Osteoblast (primary cell): ENCODE results near the gene CAMTA1. TPM values are rescaled to one million over a fixed set of nuclear protein-coding genes. Genes with fewer than 3 reads are reported as not detected.

Source experiments
- DNase-seq: peaks from one replicate; pipeline ENCODE4 v3.0.0; 2011; ENCODE audit warnings: low spot score, mixed read lengths; ENCODE audit not compliant: insufficient read length; ENCODE audit errors: missing footprints
- H2AFZ ChIP-seq: 2 replicates; pipeline ENCODE4 v1.6.0; 2011; ENCODE audit warnings: mild to moderate bottlenecking, low read length
- H3K27ac ChIP-seq: 2 replicates; pipeline ENCODE4 v1.5.1; 2011; ENCODE audit warnings: mild to moderate bottlenecking, low read depth, low read length, moderate library complexity
- H3K27me3 ChIP-seq: 2 replicates; pipeline ENCODE4 v1.6.0; 2012; ENCODE audit warnings: mild to moderate bottlenecking, control low read depth, inconsistent platforms, low read length, moderate library complexity; ENCODE audit not compliant: insufficient read depth
- H3K36me3 ChIP-seq: 2 replicates; pipeline ENCODE4 v1.5.1; 2011; ENCODE audit warnings: mild to moderate bottlenecking, low read length, control low read depth, moderate library complexity; ENCODE audit not compliant: insufficient read depth
- H3K4me1 ChIP-seq: 2 replicates; pipeline ENCODE4 v1.5.1; 2011; ENCODE audit warnings: mild to moderate bottlenecking, low read length, control low read depth, moderate library complexity; ENCODE audit not compliant: insufficient read depth
- H3K4me2 ChIP-seq: 2 replicates; pipeline ENCODE4 v1.6.0; 2011; ENCODE audit warnings: mild to moderate bottlenecking, low read length; ENCODE audit not compliant: insufficient read depth
- H3K4me3 ChIP-seq: fragments of 200-600 bp; sonication (generic); 3 replicates; pipeline ENCODE4 v1.5.1; 2012; ENCODE audit warnings: mild to moderate bottlenecking, low read length, inconsistent platforms; ENCODE audit not compliant: insufficient read depth
- H3K79me2 ChIP-seq: 2 replicates; pipeline ENCODE4 v1.6.0; 2012; ENCODE audit warnings: mild to moderate bottlenecking, low read length, control low read depth, inconsistent platforms; ENCODE audit not compliant: insufficient read depth
- H3K9me3 ChIP-seq: 2 replicates; pipeline ENCODE4 v1.5.1; 2011; ENCODE audit warnings: low read depth, low read length, control low read depth
- H4K20me1 ChIP-seq: 2 replicates; pipeline ENCODE4 v1.6.0; 2012; ENCODE audit warnings: mild to moderate bottlenecking, low read length, control low read depth; ENCODE audit not compliant: insufficient read depth
- total RNA-seq: library from RNA; depleted of rRNA; stranded (reverse); fragments of >200 nt; gene quantifications from 2 replicates; pipeline ENCODE4 v1.2.3, GENCODE V29; 2012
- TF ChIP-seq, protein P1 (sequence below): IDR thresholded peaks from 2 replicates; pipeline ENCODE4 v1.5.1; 2011; ENCODE audit warnings: mild to moderate bottlenecking, low read depth, low read length, moderate library complexity; ENCODE audit errors: extremely low read depth

The CAMTA1 gene
- total RNA-seq, 1 donor: 47.4 TPM

DNA sequence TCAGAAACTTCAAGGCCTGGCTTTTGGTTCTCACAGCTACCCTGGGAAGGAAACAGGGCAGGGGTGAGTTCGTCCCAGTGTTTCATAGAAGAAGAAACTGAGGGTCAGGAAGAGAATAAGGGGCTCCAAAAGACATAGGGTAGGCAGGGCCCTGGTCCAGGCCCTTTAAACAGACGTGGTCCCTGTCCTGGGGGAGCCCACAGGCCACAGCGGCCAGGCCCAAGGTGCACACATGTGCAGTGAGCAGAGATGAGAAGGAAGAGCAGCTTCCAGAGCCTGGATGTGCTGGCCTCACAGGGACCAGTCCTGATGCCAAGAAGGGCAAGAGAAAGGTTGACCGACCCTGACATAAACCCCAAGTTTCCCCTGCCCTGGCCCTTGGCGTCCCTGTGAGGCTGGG, 690.4 kb downstream of the CAMTA1 start:
- no peak overlapping the region for H3K4me3 ChIP-seq
- no peaks in the 10 kb centered on the region for H3K9me3 ChIP-seq
- no peaks in the 10 kb centered on the region for H3K36me3 ChIP-seq
- H3K27me3 ChIP-seq: no peaks in the 10 kb centered on the region
- peaks cover 29% of the 10 kb centered on the region for H3K4me1 ChIP-seq
- no peak overlapping the region for H3K27ac ChIP-seq
- H4K20me1 ChIP-seq: no peaks in the 10 kb centered on the region
- no peak overlapping the region for H3K4me2 ChIP-seq
- DNase-seq: peak; percentile 30
- TF ChIP-seq, protein P1, sequence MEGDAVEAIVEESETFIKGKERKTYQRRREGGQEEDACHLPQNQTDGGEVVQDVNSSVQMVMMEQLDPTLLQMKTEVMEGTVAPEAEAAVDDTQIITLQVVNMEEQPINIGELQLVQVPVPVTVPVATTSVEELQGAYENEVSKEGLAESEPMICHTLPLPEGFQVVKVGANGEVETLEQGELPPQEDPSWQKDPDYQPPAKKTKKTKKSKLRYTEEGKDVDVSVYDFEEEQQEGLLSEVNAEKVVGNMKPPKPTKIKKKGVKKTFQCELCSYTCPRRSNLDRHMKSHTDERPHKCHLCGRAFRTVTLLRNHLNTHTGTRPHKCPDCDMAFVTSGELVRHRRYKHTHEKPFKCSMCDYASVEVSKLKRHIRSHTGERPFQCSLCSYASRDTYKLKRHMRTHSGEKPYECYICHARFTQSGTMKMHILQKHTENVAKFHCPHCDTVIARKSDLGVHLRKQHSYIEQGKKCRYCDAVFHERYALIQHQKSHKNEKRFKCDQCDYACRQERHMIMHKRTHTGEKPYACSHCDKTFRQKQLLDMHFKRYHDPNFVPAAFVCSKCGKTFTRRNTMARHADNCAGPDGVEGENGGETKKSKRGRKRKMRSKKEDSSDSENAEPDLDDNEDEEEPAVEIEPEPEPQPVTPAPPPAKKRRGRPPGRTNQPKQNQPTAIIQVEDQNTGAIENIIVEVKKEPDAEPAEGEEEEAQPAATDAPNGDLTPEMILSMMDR: no peak
- no peaks in the 10 kb centered on the region for H3K79me2 ChIP-seq
- no peak overlapping the region for H2AFZ ChIP-seq

DNA sequence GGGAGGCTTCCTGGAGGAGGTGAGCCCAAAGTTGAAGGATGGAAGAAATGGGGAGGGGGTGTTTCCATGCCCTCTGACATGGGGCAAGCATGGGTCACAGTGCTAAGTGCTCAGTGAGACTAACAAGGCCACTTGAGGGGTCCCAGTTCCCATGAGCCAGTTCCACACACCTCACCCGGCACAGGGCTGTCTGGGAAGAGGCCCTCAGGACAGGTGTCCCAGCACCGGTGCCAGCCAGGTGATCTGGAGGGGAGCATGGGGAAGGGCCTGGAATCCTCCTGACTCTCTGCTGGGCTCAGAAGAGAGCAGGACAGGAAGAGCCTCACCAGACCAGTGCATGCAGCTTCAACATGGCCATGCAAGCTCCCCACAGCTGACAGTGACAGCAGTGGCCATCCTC, 691.1 kb downstream of the CAMTA1 start:
- TF ChIP-seq, protein P1: no peak
- Histone ChIP-seq H3K27me3 (no peaks in the 10 kb centered on the region), H3K36me3 (no peaks in the 10 kb centered on the region), H3K27ac (no peak overlapping the region), H3K4me2 (no peak overlapping the region), H3K4me1 (peaks cover 22% of the 10 kb centered on the region), H4K20me1 (no peaks in the 10 kb centered on the region), H2AFZ (no peak overlapping the region), H3K79me2 (no peaks in the 10 kb centered on the region), H3K4me3 (no peak overlapping the region), H3K9me3 (no peaks in the 10 kb centered on the region)
- DNase-seq: peak; percentile 54

DNA sequence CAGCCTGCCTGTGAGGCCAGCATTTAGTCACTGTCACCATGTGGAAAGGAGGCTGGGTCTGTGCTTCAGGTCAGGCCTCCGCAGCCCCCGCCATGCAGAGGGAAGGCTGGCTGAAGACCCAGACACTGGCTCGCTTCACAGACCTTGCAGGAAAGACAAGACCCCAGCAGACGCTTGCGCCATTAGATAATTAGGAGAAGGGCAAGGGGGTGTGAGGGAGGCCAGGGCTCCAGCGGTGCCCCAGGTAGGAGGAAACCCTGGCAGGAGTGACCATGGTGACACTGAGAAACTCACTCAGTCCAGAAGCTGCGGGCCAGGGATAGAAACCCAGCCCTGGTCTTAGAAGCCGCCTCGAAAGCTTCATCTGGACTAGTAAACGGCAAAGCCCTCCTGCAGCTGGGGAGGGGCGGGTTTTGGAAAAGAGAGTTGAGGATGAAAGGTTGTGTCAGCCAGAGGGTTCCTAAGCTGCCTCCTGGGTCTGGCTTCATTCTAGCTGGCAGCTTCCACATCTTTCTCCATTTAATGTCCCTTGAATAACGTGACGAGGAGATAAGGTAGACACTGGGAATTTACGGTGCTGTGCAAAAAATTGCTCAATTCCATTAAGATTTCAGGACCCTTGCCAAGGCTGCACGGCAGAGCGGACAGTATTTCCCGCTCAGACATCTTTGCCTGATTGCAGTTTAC, 691.8 kb downstream of the CAMTA1 start:
- Histone ChIP-seq H3K9me3 (no peaks in the 10 kb centered on the region), H3K27ac (no peak overlapping the region), H4K20me1 (no peaks in the 10 kb centered on the region), H2AFZ (no peak overlapping the region), H3K4me1 (peaks cover 16% of the 10 kb centered on the region), H3K36me3 (no peaks in the 10 kb centered on the region), H3K4me2 (no peak overlapping the region), H3K27me3 (no peaks in the 10 kb centered on the region), H3K79me2 (no peaks in the 10 kb centered on the region), H3K4me3 (no peak overlapping the region)
- TF ChIP-seq, protein P1: no peak
- DNase-seq: peak; percentile 41

DNA sequence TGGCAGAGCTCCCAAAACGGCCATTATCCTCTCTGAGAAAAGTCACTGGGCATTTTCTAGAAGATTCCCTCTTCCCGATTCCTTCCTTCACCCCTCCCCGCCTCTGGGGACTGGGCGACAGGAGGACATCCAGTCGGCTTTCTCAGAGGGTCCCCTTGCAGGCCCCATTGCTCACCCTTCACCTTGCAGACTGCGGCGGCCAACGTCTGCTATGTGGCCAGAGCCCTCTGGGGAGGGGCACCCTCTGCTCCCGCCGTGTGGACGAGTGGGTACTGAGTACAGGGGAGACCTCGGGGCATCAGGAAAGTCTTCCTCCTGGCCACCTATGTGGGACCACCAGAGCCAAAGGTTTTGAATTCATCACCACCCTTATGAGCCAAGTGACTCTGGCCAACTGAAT, 692.3 kb downstream of the CAMTA1 start:
- peak; percentile 58 for DNase-seq
- TF ChIP-seq, protein P1: no peak
- no peaks in the 10 kb centered on the region for H4K20me1 ChIP-seq
- peak overlapping the region; percentile 83 for H3K27ac ChIP-seq
- no peak overlapping the region for H3K4me2 ChIP-seq
- H3K9me3 ChIP-seq: no peaks in the 10 kb centered on the region
- no peaks in the 10 kb centered on the region for H3K36me3 ChIP-seq
- H3K27me3 ChIP-seq: peaks cover 3% of the 10 kb centered on the region
- peaks cover 10% of the 10 kb centered on the region for H3K4me1 ChIP-seq
- no peaks in the 10 kb centered on the region for H3K79me2 ChIP-seq
- H3K4me3 ChIP-seq: no peak overlapping the region
- no peak overlapping the region for H2AFZ ChIP-seq
